Aorta (tissue), 5 donors: ENCODE measurements around the gene LEMD2. TPM values are rescaled to one million over a fixed set of nuclear protein-coding genes. Genes with fewer than 3 reads are reported as not detected.

Source experiments
- ATAC-seq: fragments of 200-7000 bp; cut with Tn5 transposase; one replicate; pipeline ENCODE4 v1.9.1; 2022; ENCODE audit warnings: moderate library complexity; ENCODE audit not compliant: low FRiP score
- DNase-seq, 2 donors: peaks; one replicate each; pipeline ENCODE4 v3.0.0-alpha.2; 2020
- H3K27ac ChIP-seq, 2 donors: one replicate each; pipeline ENCODE4 v1.5.1; 2013; ENCODE audit warnings: low read length in 2 of 2, mild to moderate bottlenecking in 2 of 2, moderate library complexity in 2 of 2, control low read depth in 1 of 2, inconsistent platforms in 1 of 2, low read depth in 1 of 2
- H3K27me3 ChIP-seq, 2 donors: one replicate each; pipeline ENCODE4 v1.6.1; 2013; ENCODE audit warnings: control low read depth in 1 of 2, low read length in 1 of 2, mild to moderate bottlenecking in 1 of 2, moderate library complexity in 1 of 2; ENCODE audit not compliant: insufficient read depth in 2 of 2, control insufficient read depth in 1 of 2
- H3K36me3 ChIP-seq, 2 donors: one replicate each; pipeline ENCODE4 v1.6.1; 2013; ENCODE audit warnings: control low read depth in 1 of 2, low read length in 1 of 2, mild to moderate bottlenecking in 1 of 2; ENCODE audit not compliant: insufficient read depth in 2 of 2, control insufficient read depth in 1 of 2
- H3K4me1 ChIP-seq, 2 donors: one replicate each; pipeline ENCODE4 v1.6.1; 2013; ENCODE audit warnings: low read length in 2 of 2, control low read depth in 1 of 2, mild to moderate bottlenecking in 1 of 2, moderate library complexity in 1 of 2; ENCODE audit not compliant: insufficient read depth in 2 of 2, control insufficient read depth in 1 of 2
- H3K4me3 ChIP-seq, 2 donors: one replicate each; pipeline ENCODE4 v1.5.1; 2013; ENCODE audit warnings: low read length in 2 of 2, control low read depth in 1 of 2, mild to moderate bottlenecking in 1 of 2
- H3K9me3 ChIP-seq: one replicate; pipeline ENCODE4 v1.6.1; 2013; ENCODE audit warnings: mild to moderate bottlenecking, low read length; ENCODE audit not compliant: control insufficient read depth
- WGBS, 2 donors: extraction: QIAGEN DNeasy Blood & Tissue Kit; methylation state at CpG; one replicate each; pipeline ENCODE4 v1.1.7; 2013; 5-methylcytosine and 5-hydroxymethylcytosine counted together
- intact Hi-C, 2 donors: fragments of 100-400 bp; cut with DNase I; formaldehyde crosslinking; loops; one replicate each; pipeline versions ENCODE4 v1.14.2 to v1.15.0; 2022
- polyA plus RNA-seq, 2 donors: library from polyadenylated mRNA; stranded (reverse); fragments of 200-250 nt; gene quantifications; one replicate each; pipeline ENCODE4 v1.2.3, GENCODE V29; 2013
- total RNA-seq, 2 donors: library from RNA; stranded (reverse); fragmentation: NEBNext Ultra II Directional; extraction: Animal tissue kit (Norgen Biotek cat#: 25700); gene quantifications; one replicate each; pipeline ENCODE4 v1.2.1, GENCODE V29; 2021
- donor health status: healthy with polysubstance abuse.
- donor health status: Bipolar disorder and iron deficiency.
- donor health status: DM: no; HTN: no; CAD: no.
- donor health status: DM: no; HTN: no; CAD: no.
- donor health status: DM: yes; HTN: yes; CAD: no.

LEMD2 gene
- total and polyA plus RNA-seq, 4 donors: 19.4 to 85.6 (median 53.2) TPM

GRCh38 chr6:33724102-33725023 lies 64.6 kb downstream of the LEMD2 start:
- DNase-seq: no peak
- no peaks in the 10 kb centered on the region for H3K4me1 ChIP-seq
- 55 to 61% methylated on average over 13 of the region's 13 CpGs for WGBS, 2 donors
- no peaks in the 10 kb centered on the region for H3K27me3 ChIP-seq
- H3K9me3 ChIP-seq: no peaks in the 10 kb centered on the region
- no peaks in the 10 kb centered on the region for H3K36me3 ChIP-seq
- H3K27ac ChIP-seq: no peak overlapping the region
- H3K4me3 ChIP-seq: no peak overlapping the region
- intact Hi-C loops: no loop called here
- ATAC-seq: no peak

GRCh38 chr6:33723371-33724085 lies 65.4 kb downstream of the LEMD2 start:
- intact Hi-C loops: no loop called here
- H3K27ac ChIP-seq: no peak overlapping the region

GRCh38 chr6:33722103-33722623 lies 66.8 kb downstream of the LEMD2 start:
- intact Hi-C loops: no loop called here
- H3K4me3 ChIP-seq: no peak overlapping the region
- H3K36me3 ChIP-seq: no peaks in the 10 kb centered on the region
- no peaks in the 10 kb centered on the region for H3K27me3 ChIP-seq
- H3K9me3 ChIP-seq: no peaks in the 10 kb centered on the region
- H3K27ac ChIP-seq: no peak overlapping the region
- WGBS, 2 donors: 82 to 90% methylated on average over 5 of the region's 5 CpGs
- DNase-seq: no peak
- ATAC-seq: no peak
- no peaks in the 10 kb centered on the region for H3K4me1 ChIP-seq

More at GRCh38 chr6:33723371-33724085, 65.4 kb downstream of the LEMD2 start:
- no peaks in the 10 kb centered on the region for H3K9me3 ChIP-seq
- no peaks in the 10 kb centered on the region for H3K4me1 ChIP-seq
- DNase-seq: no peak
- no peak overlapping the region for H3K4me3 ChIP-seq
- 26 to 35% methylated on average over 3 of the region's 3 CpGs for WGBS, 2 donors
- no peaks in the 10 kb centered on the region for H3K27me3 ChIP-seq
- H3K36me3 ChIP-seq: no peaks in the 10 kb centered on the region
- ATAC-seq: peak; percentile 6

GRCh38 chr6:33721508-33721907 lies 67.4 kb downstream of the LEMD2 start:
- no peaks in the 10 kb centered on the region for H3K9me3 ChIP-seq
- DNase-seq (no peak), ATAC-seq (no peak)
- 54 to 72% methylated on average over 5 of the region's 5 CpGs for WGBS, 2 donors
- H3K4me3 ChIP-seq: no peak overlapping the region
- intact Hi-C loops: no loop called here
- no peaks in the 10 kb centered on the region for H3K4me1 ChIP-seq
- H3K27ac ChIP-seq: no peak overlapping the region
- H3K27me3 ChIP-seq: no peaks in the 10 kb centered on the region
- no peaks in the 10 kb centered on the region for H3K36me3 ChIP-seq

Other genes with a start within 250 kb of the LEMD2 start
- 10 to 100 TPM; 12.4 to 15.0 TPM for gene BAK1, start 208.9 kb downstream of the LEMD2 start, total RNA-seq
- 10 to 100 TPM; 13.4 to 21.8 TPM for gene BAK1, start 208.9 kb downstream of the LEMD2 start, polyA plus RNA-seq
- gene ITPR3, start 167.8 kb downstream of the LEMD2 start, total RNA-seq: 10 to 100 TPM; 11.9 to 28.8 TPM
- gene ITPR3, start 167.8 kb downstream of the LEMD2 start, polyA plus RNA-seq: 1 to 10 TPM; 4.6 to 7.0 TPM
- gene UQCC2, start 77.4 kb downstream of the LEMD2 start, total RNA-seq: 10 to 100 TPM; 19.5 to 24.0 TPM
- gene UQCC2, start 77.4 kb downstream of the LEMD2 start, polyA plus RNA-seq: 10 to 100 TPM; 14.7 to 48.2 TPM
- gene IP6K3, start 42.2 kb downstream of the LEMD2 start, total RNA-seq: 1 to 10 TPM in 1 of 2 donors, not detected in 1; 1.0 TPM
- under 1 TPM in 1 of 2 donors, not detected in 1; 0.63 TPM for gene IP6K3, start 42.2 kb downstream of the LEMD2 start, polyA plus RNA-seq
- not detected for gene MLN, start 14.9 kb upstream of the LEMD2 start, total RNA-seq
- gene MLN, start 14.9 kb upstream of the LEMD2 start, polyA plus RNA-seq: 1 to 10 TPM in 1 of 2 donors, not detected in 1; 2.6 TPM